Astrocyte of the cerebellum (primary cell): Measurements from ENCODE around the gene TAF12.
"Not testable (repeated sequence)": the region's sequence is repeated elsewhere in the genome, so short reads cannot be mapped to it uniquely, and the experiment has no call there.

Experiments used
- DNase-seq: peaks from one replicate; pipeline ENCODE4 v3.0.0-alpha.2; 2011; ENCODE audit warnings: low read depth
- H3K4me3 ChIP-seq: 2 replicates; pipeline ENCODE4 v1.5.1; 2011; ENCODE audit warnings: mild to moderate bottlenecking, low read depth, low read length, moderate library complexity
- in situ Hi-C: cut with HindIII; loops from 2 replicates; pipeline ENCODE4 v1.10.0; 2017; ENCODE audit warnings: low sequenced_read_pairs
- TF ChIP-seq, protein P1 (sequence below): IDR thresholded peaks from 2 replicates; pipeline ENCODE4 v1.5.1; 2012; ENCODE audit warnings: low read length, low read depth, moderate library complexity, mild to moderate bottlenecking; ENCODE audit errors: missing control alignments

Gene TAF12

DNA sequence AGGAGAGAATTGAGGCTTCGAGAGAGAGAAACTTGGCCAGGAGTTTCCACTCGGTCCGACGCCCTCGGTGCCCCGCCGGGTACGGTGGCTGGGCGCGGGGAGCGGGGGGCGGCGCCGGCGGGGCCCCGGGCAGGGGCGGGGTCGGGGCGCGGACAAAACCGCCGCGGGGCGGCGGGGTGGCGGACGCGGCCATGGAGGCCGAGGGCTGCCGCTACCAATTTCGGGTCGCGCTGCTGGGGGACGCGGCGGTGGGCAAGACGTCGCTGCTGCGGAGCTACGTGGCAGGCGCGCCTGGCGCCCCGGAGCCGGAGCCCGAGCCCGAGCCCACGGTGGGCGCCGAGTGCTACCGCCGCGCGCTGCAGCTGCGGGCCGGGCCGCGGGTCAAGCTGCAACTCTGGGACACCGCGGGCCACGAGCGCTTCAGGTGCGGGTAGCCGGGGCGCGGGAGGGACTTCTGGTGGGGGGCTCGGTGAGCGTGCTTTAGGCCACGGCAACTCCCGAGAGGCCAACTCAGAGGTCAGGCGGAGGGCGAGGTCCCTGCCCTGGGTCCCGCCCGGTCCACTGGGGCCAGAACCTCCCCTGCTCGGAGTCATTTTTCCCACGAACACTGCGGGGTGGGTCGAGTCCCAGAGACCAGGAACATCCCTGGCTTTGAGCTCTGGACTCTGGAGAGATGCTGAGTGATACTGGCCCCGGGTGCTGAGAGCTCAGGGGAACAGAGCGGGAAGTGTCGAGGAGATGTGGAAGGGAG lies 50.4 kb downstream of the TAF12 start:
- no peak for DNase-seq
- TF ChIP-seq, protein P1, sequence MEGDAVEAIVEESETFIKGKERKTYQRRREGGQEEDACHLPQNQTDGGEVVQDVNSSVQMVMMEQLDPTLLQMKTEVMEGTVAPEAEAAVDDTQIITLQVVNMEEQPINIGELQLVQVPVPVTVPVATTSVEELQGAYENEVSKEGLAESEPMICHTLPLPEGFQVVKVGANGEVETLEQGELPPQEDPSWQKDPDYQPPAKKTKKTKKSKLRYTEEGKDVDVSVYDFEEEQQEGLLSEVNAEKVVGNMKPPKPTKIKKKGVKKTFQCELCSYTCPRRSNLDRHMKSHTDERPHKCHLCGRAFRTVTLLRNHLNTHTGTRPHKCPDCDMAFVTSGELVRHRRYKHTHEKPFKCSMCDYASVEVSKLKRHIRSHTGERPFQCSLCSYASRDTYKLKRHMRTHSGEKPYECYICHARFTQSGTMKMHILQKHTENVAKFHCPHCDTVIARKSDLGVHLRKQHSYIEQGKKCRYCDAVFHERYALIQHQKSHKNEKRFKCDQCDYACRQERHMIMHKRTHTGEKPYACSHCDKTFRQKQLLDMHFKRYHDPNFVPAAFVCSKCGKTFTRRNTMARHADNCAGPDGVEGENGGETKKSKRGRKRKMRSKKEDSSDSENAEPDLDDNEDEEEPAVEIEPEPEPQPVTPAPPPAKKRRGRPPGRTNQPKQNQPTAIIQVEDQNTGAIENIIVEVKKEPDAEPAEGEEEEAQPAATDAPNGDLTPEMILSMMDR, result no peak

DNA sequence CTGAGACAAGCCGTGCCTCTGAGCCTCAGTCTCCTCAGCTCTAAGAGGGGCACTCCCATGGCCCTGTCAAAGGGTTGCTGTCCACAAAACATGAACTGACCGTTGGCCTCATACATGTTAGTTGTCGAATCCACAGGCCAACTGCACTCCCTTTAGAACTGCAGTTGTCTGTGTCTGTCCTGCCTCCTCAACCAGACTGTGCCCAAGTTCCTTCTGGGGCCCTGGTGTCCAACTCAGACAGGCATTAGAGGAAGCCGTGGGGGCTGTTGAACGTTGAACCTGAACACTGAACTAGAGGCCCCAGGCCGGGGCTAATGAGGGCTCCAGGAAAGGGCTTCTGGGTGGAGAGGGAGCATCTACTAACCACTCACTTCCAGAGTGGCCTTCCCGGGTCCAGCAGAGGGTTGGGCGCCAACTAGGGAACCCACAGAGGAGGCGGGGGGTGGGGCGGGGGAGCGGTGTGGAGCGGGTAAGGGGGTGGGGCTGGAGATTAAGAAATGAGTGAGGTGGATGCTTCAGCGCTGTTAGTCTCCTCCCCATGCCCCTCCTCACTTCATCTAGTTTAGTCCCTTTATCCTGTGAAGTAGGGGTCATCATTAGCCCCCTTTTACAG lies 51.1 kb downstream of the TAF12 start, which contains the start of gene RAB42:
Gene RAB42, plus strand, starts transcription at position 558 of the 613 bp plus-strand sequence. CDS start 247 bp downstream, outside the sequence.
- peak within 1 kb of the TSS; percentile 44 for H3K4me3 ChIP-seq
- TF ChIP-seq, protein P1, result no peak
- in situ Hi-C loops, result no loop called here
- no peak for DNase-seq

More for the DNA sequence above, 50.4 kb downstream of the TAF12 start:
- in situ Hi-C loops, result no loop called here
- H3K4me3 ChIP-seq, result peak overlapping the region; percentile 44

DNA sequence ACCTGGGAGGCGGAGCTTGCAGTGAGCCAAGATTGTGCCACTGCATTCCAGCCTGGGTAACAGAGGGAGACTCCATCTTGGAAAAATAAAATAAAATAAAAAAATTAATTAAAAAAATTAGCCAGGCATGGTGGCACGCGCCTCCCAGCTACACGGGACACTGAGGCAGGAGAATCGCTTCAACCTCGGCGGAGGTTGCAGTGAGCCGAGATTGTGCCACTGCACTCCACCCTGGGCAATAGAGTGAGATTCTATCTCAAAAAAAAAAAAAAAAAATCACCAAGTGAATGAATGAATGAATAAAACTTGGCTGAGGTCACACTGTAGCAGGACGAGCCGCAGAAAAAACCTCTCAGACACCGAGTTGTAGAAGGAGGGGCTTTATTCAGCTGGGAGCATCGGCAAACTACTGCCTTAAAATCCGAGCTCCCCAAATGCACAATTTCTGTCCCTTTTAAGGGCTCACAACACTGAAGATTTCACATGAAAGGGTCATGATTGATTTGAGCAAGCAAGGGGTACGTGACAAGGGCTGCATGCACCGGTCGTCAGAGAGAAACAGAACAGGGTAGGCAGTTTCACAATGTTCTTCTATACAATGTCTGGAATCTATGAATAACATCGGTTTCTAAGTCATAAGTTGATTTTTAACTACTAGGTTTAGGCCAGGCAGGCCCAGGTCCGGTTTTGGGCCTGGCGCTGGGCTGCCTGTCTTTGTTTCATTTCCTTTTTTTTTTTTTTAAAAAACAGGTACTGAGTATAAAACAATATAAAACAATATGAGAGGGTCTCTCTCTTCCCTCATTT lies 56.1 kb downstream of the TAF12 start:
- in situ Hi-C loops, DNase-seq: not testable (repeated sequence)

DNA sequence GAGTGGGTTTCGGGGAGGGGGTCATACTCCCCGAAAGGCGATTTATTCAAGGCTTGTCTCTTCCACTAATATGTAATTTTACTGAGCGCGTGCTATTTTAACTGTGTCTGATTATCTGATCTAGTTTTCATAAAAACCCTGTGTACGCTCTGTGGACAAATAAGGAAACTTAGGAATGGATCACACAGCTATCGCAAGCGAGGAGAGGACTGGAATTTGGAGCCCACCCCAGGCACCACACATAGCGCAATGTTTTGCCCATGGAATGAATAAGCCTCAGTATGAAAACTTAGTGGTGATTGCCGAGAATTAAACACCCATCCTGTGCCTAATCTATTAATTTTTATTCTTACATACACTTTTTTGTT lies 60.6 kb downstream of the TAF12 start:
- DNase-seq, result no peak
- TF ChIP-seq, protein P1, result no peak
- in situ Hi-C loops, result no loop called here
- peak overlapping the region; percentile 98 for H3K4me3 ChIP-seq

More for the DNA sequence above, 56.1 kb downstream of the TAF12 start:
- not testable (repeated sequence) for H3K4me3 ChIP-seq

DNA sequence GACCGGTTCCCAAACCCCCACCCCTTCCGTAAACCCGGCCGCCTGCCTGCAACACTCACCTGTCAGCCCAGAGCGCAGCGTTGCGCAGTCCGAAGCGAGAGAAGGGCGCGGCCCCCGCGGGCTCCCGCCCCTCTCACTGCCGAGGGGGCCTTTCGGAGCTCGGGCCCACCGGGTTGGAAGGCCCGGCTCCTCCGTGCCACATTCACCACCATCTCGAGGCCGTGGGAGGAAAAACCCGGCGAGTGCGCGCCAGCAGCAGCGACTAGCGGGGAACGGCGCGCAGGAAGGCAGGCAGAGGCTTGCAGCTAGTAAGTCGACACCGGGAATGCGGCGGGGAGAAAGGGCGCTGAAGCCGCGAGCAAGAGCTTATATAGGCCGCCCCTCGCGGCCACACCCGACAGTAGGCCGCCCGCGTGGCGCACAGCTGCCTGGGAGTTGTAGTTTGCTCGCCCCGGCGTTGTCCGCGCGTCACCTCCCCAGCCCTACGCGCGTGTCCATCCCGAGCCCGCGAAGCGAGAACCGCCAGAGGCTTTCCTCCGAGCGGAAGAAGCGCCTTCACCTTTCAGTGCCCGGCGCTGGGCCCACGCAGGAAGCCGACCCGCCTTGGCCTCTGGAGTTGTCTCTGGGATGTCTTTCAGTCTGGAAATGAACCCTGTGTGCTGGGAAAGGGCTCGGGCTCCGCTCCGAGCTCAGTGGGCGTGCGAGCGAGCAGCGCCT lies 61.2 kb downstream of the TAF12 start:
- DNase-seq, result peak; percentile 90
- in situ Hi-C loops, result no loop called here
- TF ChIP-seq, protein P1, result no peak
- peak overlapping the region; percentile 98 for H3K4me3 ChIP-seq

DNA sequence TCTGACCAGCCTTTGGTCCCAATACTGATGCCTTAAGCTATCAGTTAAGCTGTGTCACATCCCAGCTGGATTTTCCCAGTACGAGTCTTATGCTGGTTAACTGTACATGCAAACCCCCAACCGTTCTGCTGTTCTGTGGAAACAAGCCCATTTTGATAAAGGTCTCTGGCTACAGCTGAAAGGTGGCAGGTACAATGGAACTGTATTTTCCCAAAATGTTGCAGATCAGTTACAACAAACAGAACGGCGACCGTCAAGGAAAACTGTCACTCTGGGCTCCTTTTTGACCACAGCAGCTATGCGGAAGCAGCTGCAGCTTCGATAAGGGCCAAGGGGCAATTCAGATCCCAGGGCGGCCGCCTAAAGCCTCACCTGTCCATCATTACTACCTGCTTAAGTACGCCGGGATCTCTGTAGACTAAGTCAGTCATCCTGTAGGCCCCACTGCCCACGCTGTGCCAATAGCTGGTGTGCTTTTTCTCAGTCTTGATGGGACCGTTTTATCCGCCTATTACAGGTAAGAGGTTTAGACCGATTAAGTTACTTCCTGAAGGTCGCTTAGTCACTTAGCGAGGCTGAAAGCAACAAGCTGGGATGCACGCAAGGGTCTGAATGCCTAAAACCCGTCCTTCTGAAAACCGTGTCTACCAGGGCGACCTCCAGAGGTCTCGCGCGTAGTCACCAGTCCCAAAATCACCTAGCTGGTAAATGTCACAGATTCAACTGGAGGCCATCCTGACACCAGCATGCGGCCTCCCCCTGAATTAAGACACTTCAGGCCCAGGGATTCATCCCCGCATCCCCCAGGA lies 61.9 kb downstream of the TAF12 start:
- peak overlapping the region; percentile 98 for H3K4me3 ChIP-seq
- TF ChIP-seq, protein P1, result no peak
- in situ Hi-C loops, result no loop called here
- DNase-seq, result no peak
